ENCODE results near the gene LRIT1.

- TF ChIP-seq GATA2 (IDR thresholded peaks at IDR 0.05; ENCODE audit: low read depth, low read length) (no peak), GATA3 (IDR thresholded peaks at IDR 0.05; ENCODE audit: low read depth, low read length) (no peak)
Observed at GRCh38 chr10:84230359-84230758, 11.0 kb downstream of the LRIT1 start.
